GM12875 (cell line): Measurements from ENCODE around the gene HASPIN.

ENCODE experiments used
- H3K4me3 ChIP-seq: one replicate; pipeline ENCODE4 v1.5.1; 2011; ENCODE audit warnings: low read depth, low read length, control low read depth
- CTCF ChIP-seq: IDR thresholded peaks from 2 replicates; pipeline ENCODE4 v1.5.1; 2011; ENCODE audit warnings: low read depth, mild to moderate bottlenecking, control low read depth, inconsistent platforms, low read length, moderate library complexity, borderline replicate concordance; ENCODE audit not compliant: insufficient read depth

HASPIN gene

GRCh38 chr17:3690094-3690715 lies 33.5 kb upstream of the HASPIN start:
- no peak overlapping the region for H3K4me3 ChIP-seq
- no peak for TF ChIP-seq CTCF

- peak; percentile 39 for TF ChIP-seq CTCF
- H3K4me3 ChIP-seq, result no peak overlapping the region
Measured at GRCh38 chr17:3691617-3692067, 32.1 kb upstream of the HASPIN start.

GRCh38 chr17:3692346-3692745 lies 31.4 kb upstream of the HASPIN start:
- no peak overlapping the region for H3K4me3 ChIP-seq
- TF ChIP-seq CTCF, result peak; percentile 17; the same call in 1 of the 2 replicates

GRCh38 chr17:3693141-3693540 lies 30.6 kb upstream of the HASPIN start:
- H3K4me3 ChIP-seq, result peak overlapping the region; percentile 11
- TF ChIP-seq CTCF, result no peak

GRCh38 chr17:3693829-3694231 lies 29.9 kb upstream of the HASPIN start:
- peak overlapping the region; percentile 11 for H3K4me3 ChIP-seq
- TF ChIP-seq CTCF, result no peak

- TF ChIP-seq CTCF, result no peak
- H3K4me3 ChIP-seq, result peak overlapping the region; percentile 73
Measured at GRCh38 chr17:3695129-3695722, 28.5 kb upstream of the HASPIN start.

- TF ChIP-seq CTCF, result no peak
- peak within 1 kb of the TSS; percentile 73 for H3K4me3 ChIP-seq
Measured at GRCh38 chr17:3695723-3696411, 27.8 kb upstream of the HASPIN start, which contains the start of gene P2RX5. TSS of gene P2RX5 (minus strand) at chr17:3696155. CDS start at chr17:3696005, 150 bp downstream.
